ENCODE data around the gene RIC8A. TPM values are rescaled to one million over a fixed set of nuclear protein-coding genes. Genes with fewer than 3 reads are reported as not detected.
"Not testable (repeated sequence)": the region's sequence is repeated elsewhere in the genome, so short reads cannot be mapped to it uniquely, and the experiment has no call there.

Gene RIC8A
- total RNA-seq, result 84.3 and 102 TPM in 2 replicates
- polyA plus RNA-seq, result 75.6 and 81.5 TPM in 2 replicates

- DNase-seq (ENCODE audit: low read depth in 1 of 2, low spot score in 1 of 2), result peak; percentile 97 to 98
- Histone ChIP-seq H3K4me3 (peak within 1 kb of the TSS; percentile 56), H3K4me1 (ENCODE audit: low read depth) (no peaks in the 10 kb centered on the region), H3K36me3 (peaks cover 22% of the 10 kb centered on the region), H3K9me3 (ENCODE audit: low read depth) (no peaks in the 10 kb centered on the region), H3K27ac (peak within 1 kb of the TSS; percentile 96), H3K27me3 (no peaks in the 10 kb centered on the region)
- no peak for TF ChIP-seq CTCF (IDR thresholded peaks at IDR 0.05; ENCODE audit: low read depth, low read length)
These were observed at the start of gene RIC8A, which contains the start of gene BET1L for GRCh38 chr11:207208-207862. RIC8A (plus strand) TSS chr11:207708; CDS start chr11:208855, 1,147 bp downstream. BET1L (minus strand) TSS chr11:207399; CDS start chr11:207321, 78 bp downstream.

GRCh38 chr11:180242-180641 is 27.3 kb upstream of the RIC8A start:
- H3K27me3 ChIP-seq; DNase-seq (ENCODE audit: low read depth in 1 of 2, low spot score in 1 of 2); H3K36me3 ChIP-seq; H3K27ac ChIP-seq; H3K4me3 ChIP-seq; H3K9me3 ChIP-seq (ENCODE audit: low read depth); H3K4me1 ChIP-seq (ENCODE audit: low read depth): not testable (repeated sequence)

GRCh38 chr11:189200-189783 is 18.2 kb upstream of the RIC8A start:
- DNase-seq (ENCODE audit: low read depth in 1 of 2, low spot score in 1 of 2); H3K4me3 ChIP-seq; H3K27me3 ChIP-seq; H3K36me3 ChIP-seq; H3K9me3 ChIP-seq (ENCODE audit: low read depth); H3K27ac ChIP-seq; H3K4me1 ChIP-seq (ENCODE audit: low read depth): not testable (repeated sequence)

- not testable (repeated sequence) for H3K9me3 ChIP-seq (ENCODE audit: low read depth); H3K27ac ChIP-seq; H3K4me1 ChIP-seq (ENCODE audit: low read depth); H3K36me3 ChIP-seq; DNase-seq (ENCODE audit: low read depth in 1 of 2, low spot score in 1 of 2); H3K27me3 ChIP-seq; H3K4me3 ChIP-seq
- peak; percentile 25 for TF ChIP-seq CTCF (IDR thresholded peaks at IDR 0.05; ENCODE audit: low read depth, low read length)
These were observed 17.6 kb upstream of the RIC8A start for GRCh38 chr11:189843-190311.

- not testable (repeated sequence) for DNase-seq (ENCODE audit: low read depth in 1 of 2, low spot score in 1 of 2); H3K36me3 ChIP-seq; H3K27me3 ChIP-seq; H3K4me1 ChIP-seq (ENCODE audit: low read depth); H3K4me3 ChIP-seq; H3K9me3 ChIP-seq (ENCODE audit: low read depth); H3K27ac ChIP-seq
These were observed 17.0 kb upstream of the RIC8A start for GRCh38 chr11:190546-190945.

GRCh38 chr11:191490-192478 is 15.7 kb upstream of the RIC8A start:
- H3K9me3 ChIP-seq (ENCODE audit: low read depth); H3K4me3 ChIP-seq; H3K27me3 ChIP-seq; H3K36me3 ChIP-seq; H3K4me1 ChIP-seq (ENCODE audit: low read depth); H3K27ac ChIP-seq; DNase-seq (ENCODE audit: low read depth in 1 of 2, low spot score in 1 of 2): not testable (repeated sequence)
- peak; percentile 7 for TF ChIP-seq CTCF (IDR thresholded peaks at IDR 0.05; ENCODE audit: low read depth, low read length)

GRCh38 chr11:192674-193128 is 14.8 kb upstream of the RIC8A start, which contains the start of gene SCGB1C1:
SCGB1C1 (plus strand) TSS chr11:193078; CDS start chr11:193100, 22 bp downstream.
- not testable (repeated sequence) for H3K36me3 ChIP-seq; H3K4me3 ChIP-seq; DNase-seq (ENCODE audit: low read depth in 1 of 2, low spot score in 1 of 2); H3K4me1 ChIP-seq (ENCODE audit: low read depth); H3K9me3 ChIP-seq (ENCODE audit: low read depth); H3K27ac ChIP-seq; H3K27me3 ChIP-seq

GRCh38 chr11:193481-193880 is 14.0 kb upstream of the RIC8A start:
- not testable (repeated sequence) for H3K4me1 ChIP-seq (ENCODE audit: low read depth); H3K4me3 ChIP-seq; H3K9me3 ChIP-seq (ENCODE audit: low read depth); DNase-seq (ENCODE audit: low read depth in 1 of 2, low spot score in 1 of 2); H3K27me3 ChIP-seq; H3K36me3 ChIP-seq; H3K27ac ChIP-seq
